Measurements from ENCODE around the gene SMAD5.

Gene SMAD5

GRCh38 chr5:136166909-136167308, 34.3 kb downstream of the SMAD5 start:
- no peak overlapping the region for H3K4me3 ChIP-seq (ENCODE audit: low read length)
- no peak for DNase-seq (ENCODE audit: low read depth)
- TF ChIP-seq, protein P1, sequence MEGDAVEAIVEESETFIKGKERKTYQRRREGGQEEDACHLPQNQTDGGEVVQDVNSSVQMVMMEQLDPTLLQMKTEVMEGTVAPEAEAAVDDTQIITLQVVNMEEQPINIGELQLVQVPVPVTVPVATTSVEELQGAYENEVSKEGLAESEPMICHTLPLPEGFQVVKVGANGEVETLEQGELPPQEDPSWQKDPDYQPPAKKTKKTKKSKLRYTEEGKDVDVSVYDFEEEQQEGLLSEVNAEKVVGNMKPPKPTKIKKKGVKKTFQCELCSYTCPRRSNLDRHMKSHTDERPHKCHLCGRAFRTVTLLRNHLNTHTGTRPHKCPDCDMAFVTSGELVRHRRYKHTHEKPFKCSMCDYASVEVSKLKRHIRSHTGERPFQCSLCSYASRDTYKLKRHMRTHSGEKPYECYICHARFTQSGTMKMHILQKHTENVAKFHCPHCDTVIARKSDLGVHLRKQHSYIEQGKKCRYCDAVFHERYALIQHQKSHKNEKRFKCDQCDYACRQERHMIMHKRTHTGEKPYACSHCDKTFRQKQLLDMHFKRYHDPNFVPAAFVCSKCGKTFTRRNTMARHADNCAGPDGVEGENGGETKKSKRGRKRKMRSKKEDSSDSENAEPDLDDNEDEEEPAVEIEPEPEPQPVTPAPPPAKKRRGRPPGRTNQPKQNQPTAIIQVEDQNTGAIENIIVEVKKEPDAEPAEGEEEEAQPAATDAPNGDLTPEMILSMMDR (conservative IDR thresholded peaks at IDR 0.05; ENCODE audit: low read length) = no peak

- no peak for DNase-seq (ENCODE audit: low read depth)
- no peak overlapping the region for H3K4me3 ChIP-seq (ENCODE audit: low read length)
These were observed 36.6 kb downstream of the SMAD5 start for GRCh38 chr5:136169218-136169617.

GRCh38 chr5:136174021-136174659, 41.5 kb downstream of the SMAD5 start:
- H3K4me3 ChIP-seq (ENCODE audit: low read length) = no peak overlapping the region
- peak; percentile 75 for DNase-seq (ENCODE audit: low read depth)
- TF ChIP-seq, protein P1 (conservative IDR thresholded peaks at IDR 0.05; ENCODE audit: low read length) = peak; percentile 86

More at GRCh38 chr5:136169218-136169617, 36.6 kb downstream of the SMAD5 start:
- TF ChIP-seq, protein P1 (conservative IDR thresholded peaks at IDR 0.05; ENCODE audit: low read length) = no peak

- TF ChIP-seq, protein P1 (conservative IDR thresholded peaks at IDR 0.05; ENCODE audit: low read length) = no peak
- DNase-seq (ENCODE audit: low read depth) = peak; percentile 9
These were observed 50.0 kb downstream of the SMAD5 start for GRCh38 chr5:136182618-136183017.

DNA sequence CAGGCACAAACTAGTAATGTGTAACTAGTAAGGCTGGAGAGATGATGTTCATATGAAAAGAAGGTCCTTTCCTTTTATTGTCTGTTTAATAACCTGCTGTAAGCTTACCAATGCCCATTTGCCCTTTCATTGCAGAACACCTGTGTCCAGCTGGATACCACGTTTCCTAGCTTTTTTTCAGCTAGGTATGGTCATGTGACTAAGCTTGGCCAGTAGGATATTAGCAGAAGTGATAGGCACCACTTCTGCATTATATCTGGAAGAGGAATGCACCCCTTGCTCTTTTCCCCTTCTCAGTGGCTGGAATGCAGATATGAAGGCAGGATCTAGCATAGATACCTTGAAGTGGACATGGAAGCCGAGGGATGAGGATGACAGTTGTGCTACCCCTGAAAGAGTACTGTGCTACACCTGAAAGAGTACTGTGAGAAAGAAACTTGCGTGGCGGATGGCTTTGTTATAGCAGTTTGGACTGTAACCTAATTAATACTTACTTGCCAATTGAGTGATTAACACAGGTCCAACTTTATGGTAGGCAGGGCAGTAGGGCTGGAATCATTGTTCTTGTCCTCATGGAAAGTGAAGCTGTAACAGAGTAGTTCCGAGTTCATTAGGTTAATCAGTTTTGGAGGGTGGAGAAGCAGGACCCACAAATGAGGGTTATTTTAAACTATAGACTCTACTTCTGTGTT, 53.5 kb downstream of the SMAD5 start:
- H3K4me3 ChIP-seq (ENCODE audit: low read length) = no peak overlapping the region
- no peak for DNase-seq (ENCODE audit: low read depth)
- TF ChIP-seq, protein P1 (conservative IDR thresholded peaks at IDR 0.05; ENCODE audit: low read length) = no peak

More at GRCh38 chr5:136182618-136183017, 50.0 kb downstream of the SMAD5 start:
- no peak overlapping the region for H3K4me3 ChIP-seq (ENCODE audit: low read length)

DNA sequence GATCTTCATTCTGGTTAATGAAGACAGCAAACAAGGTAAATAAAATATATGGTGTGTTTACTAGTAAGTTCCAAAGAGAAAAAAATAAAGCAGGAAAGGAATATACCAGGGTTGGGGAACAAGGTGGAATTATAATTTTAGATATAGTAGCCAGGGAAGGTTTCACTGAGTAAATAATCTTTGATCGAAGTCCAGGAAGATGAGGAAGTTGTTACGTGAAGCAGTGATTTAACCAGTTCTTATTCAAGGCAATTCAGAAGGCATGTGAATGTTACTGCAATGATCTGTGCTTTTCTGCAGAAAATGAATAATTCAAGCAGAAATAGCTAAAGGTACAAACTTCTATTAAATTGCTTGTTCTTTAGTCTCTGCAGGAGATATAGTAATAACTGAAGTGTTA, 54.2 kb downstream of the SMAD5 start:
- TF ChIP-seq, protein P1 (conservative IDR thresholded peaks at IDR 0.05; ENCODE audit: low read length) = no peak
- DNase-seq (ENCODE audit: low read depth) = no peak
- H3K4me3 ChIP-seq (ENCODE audit: low read length) = no peak overlapping the region

DNA sequence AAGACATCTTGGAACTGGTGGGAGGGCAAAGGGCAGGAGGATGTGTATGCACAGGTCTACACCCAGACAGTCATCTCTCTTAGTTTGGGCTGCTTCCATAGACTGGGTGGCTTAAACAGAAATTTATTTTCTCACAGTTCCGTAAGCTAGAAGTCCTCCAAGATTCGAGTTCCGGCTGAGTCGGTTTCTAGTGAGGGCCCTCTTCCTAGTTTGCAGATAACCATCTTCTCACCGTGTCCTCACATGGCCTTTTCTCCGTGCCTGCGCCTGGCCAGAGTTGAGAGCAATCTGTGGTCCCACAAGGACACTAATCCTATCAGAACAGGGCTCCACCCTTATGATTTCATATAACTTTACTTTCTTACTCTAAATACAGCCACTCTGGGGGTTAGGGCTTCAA, 56.2 kb downstream of the SMAD5 start:
- TF ChIP-seq, protein P1 (conservative IDR thresholded peaks at IDR 0.05; ENCODE audit: low read length) = no peak

More for the DNA sequence above, 56.2 kb downstream of the SMAD5 start:
- no peak for DNase-seq (ENCODE audit: low read depth)
- no peak overlapping the region for H3K4me3 ChIP-seq (ENCODE audit: low read length)

Measured in AG10803 (cell line).